Activated naive CD8-positive, alpha-beta T cell (primary cell): ENCODE data around the gene CREB3L1.

Experiments
- H3K27ac Mint-ChIP-seq: one replicate; pipeline ENCODE4 v1.8.0; 2021; ENCODE audit warnings: mixed read lengths
- H3K27me3 Mint-ChIP-seq: one replicate; pipeline ENCODE4 v1.8.0; 2021; ENCODE audit warnings: mixed read lengths
- H3K36me3 Mint-ChIP-seq: one replicate; pipeline ENCODE4 v1.8.0; 2021; ENCODE audit warnings: mixed read lengths
- H3K4me1 Mint-ChIP-seq: one replicate; pipeline ENCODE4 v1.8.0; 2021; ENCODE audit warnings: low read depth, mixed read lengths
- H3K4me3 Mint-ChIP-seq: one replicate; pipeline ENCODE4 v1.8.0; 2021; ENCODE audit warnings: mild to moderate bottlenecking, mixed read lengths
- H3K9me3 Mint-ChIP-seq: one replicate; pipeline ENCODE4 v1.8.0; 2021; ENCODE audit warnings: low read depth, mixed read lengths

CREB3L1 gene

GRCh38 chr11:46242952-46243795 lies 34.3 kb upstream of the CREB3L1 start:
- Mint-ChIP-seq H3K27ac (peak overlapping the region; percentile 83), H3K4me3 (peak overlapping the region; percentile 86), H3K4me1 (peaks cover 19% of the 10 kb centered on the region), H3K9me3 (no peaks in the 10 kb centered on the region), H3K27me3 (peaks cover 6% of the 10 kb centered on the region), H3K36me3 (no peaks in the 10 kb centered on the region)

- Mint-ChIP-seq H3K36me3 (no peaks in the 10 kb centered on the region), H3K27me3 (peaks cover 6% of the 10 kb centered on the region), H3K9me3 (no peaks in the 10 kb centered on the region), H3K4me1 (peaks cover 15% of the 10 kb centered on the region), H3K27ac (no peak overlapping the region), H3K4me3 (peak overlapping the region; percentile 86)
Measured at GRCh38 chr11:46243796-46244109, 33.7 kb upstream of the CREB3L1 start.

DNA sequence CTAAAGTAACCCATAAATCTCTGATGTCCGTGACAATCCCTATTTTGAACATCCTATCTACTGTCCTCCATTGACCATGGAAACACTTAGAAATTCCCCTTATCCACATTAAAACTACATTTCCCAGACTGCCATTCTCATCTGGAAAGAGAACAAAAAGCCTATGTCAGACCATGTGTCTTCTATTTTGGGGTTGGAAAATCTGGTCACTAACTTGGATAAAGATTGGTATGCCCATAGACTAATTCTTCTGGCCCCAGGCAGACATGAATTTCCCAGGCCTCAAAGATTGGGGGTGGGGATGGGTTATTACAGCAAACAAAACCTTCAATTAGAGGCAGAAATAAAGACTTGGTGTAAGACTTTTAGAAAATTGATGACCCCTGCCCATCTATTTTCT lies 30.9 kb upstream of the CREB3L1 start:
- H3K4me1 Mint-ChIP-seq, result peaks cover 14% of the 10 kb centered on the region
- no peaks in the 10 kb centered on the region for H3K9me3 Mint-ChIP-seq
- H3K27ac Mint-ChIP-seq, result no peak overlapping the region
- peaks cover 4% of the 10 kb centered on the region for H3K27me3 Mint-ChIP-seq
- no peaks in the 10 kb centered on the region for H3K36me3 Mint-ChIP-seq
- no peak overlapping the region for H3K4me3 Mint-ChIP-seq

DNA sequence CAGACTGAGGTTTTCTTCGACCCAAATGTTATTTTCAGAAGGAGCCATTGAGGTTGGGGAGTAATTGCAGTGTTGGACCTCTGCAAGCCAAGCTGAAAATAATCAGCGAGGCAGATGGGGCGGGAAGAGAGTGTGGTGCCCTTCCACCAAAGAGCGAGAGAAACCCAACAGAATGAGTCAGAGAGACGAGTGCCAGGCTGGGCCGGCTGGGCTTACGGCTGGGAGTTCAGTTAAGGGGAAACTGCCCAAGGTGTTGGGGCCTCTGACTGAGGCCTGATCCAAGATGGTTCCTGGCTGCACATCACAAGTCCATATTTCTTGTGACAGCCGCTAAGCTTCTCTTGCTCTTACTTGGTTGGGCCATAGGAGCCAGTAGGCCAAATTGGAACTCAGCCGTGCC lies 30.4 kb upstream of the CREB3L1 start:
- H3K4me3 Mint-ChIP-seq, result no peak overlapping the region
- peaks cover 13% of the 10 kb centered on the region for H3K4me1 Mint-ChIP-seq
- no peak overlapping the region for H3K27ac Mint-ChIP-seq
- H3K27me3 Mint-ChIP-seq, result peaks cover 4% of the 10 kb centered on the region
- no peaks in the 10 kb centered on the region for H3K9me3 Mint-ChIP-seq
- H3K36me3 Mint-ChIP-seq, result no peaks in the 10 kb centered on the region

DNA sequence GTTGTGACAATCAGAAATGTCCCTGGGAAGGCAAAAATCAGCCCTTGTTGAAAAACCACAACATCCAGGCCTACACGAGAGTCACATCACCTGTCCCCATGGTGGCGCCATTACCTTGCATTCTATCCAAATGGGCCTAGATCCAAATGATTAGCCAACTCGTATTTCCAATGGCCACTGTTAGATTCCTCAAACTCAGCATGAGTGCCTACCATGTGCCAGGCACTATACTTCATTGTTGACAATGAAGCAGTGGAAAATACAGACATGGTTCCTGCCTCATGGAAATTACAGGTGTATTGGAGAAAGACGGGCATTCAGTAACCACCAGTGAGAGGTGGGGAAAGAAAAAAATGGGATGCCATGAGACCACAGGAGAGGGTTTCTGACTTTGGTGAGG lies 29.8 kb upstream of the CREB3L1 start:
- H3K4me3 Mint-ChIP-seq, result no peak overlapping the region
- peaks cover 9% of the 10 kb centered on the region for H3K4me1 Mint-ChIP-seq
- peaks cover 4% of the 10 kb centered on the region for H3K27me3 Mint-ChIP-seq
- no peaks in the 10 kb centered on the region for H3K9me3 Mint-ChIP-seq
- H3K27ac Mint-ChIP-seq, result no peak overlapping the region
- no peaks in the 10 kb centered on the region for H3K36me3 Mint-ChIP-seq

DNA sequence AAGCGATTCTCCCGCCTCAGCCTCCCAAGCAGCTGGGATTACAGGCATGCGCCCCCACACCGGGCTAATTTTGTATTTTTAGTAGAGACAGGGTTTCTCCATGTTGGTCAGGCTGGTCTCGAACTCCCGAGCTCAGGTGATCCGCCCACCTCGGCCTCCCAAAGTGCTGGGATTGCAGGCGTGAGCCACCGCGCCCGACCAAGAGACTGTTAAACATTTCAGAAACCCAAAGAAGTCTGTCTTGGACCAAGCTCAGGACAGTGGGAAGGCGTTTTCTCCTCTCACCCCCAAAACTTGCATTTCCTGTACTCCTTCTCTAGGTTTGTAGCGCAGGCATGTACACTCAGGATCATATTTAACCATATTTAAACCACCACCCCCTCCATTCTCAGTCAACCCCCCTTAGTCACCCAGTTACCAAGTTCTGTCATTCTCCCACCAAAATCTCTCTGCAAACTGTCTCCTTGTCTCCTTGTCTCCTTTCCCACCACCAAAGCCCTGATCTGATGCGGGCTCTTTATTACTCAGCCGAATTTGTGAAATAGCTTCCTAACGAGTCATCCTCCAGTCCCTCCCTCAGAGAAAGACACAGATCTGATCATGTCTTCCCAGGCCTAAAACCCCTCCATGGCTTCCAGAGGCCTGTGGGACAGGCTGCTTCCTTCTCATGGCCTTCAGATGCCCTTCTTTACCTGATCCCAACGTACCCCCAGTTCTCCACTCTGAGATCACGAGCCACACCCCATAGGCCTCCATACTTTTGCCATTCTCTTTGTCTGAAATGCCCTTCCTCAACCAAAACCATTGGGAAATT lies 29.0 kb upstream of the CREB3L1 start:
- Mint-ChIP-seq H3K4me3 (no peak overlapping the region), H3K27me3 (peaks cover 4% of the 10 kb centered on the region), H3K27ac (no peak overlapping the region), H3K4me1 (peaks cover 6% of the 10 kb centered on the region), H3K9me3 (no peaks in the 10 kb centered on the region), H3K36me3 (no peaks in the 10 kb centered on the region)

GRCh38 chr11:46249103-46249937 lies 28.1 kb upstream of the CREB3L1 start:
- no peak overlapping the region for H3K27ac Mint-ChIP-seq
- peaks cover 3% of the 10 kb centered on the region for H3K27me3 Mint-ChIP-seq
- no peaks in the 10 kb centered on the region for H3K36me3 Mint-ChIP-seq
- H3K4me1 Mint-ChIP-seq, result peaks cover 3% of the 10 kb centered on the region
- no peak overlapping the region for H3K4me3 Mint-ChIP-seq
- H3K9me3 Mint-ChIP-seq, result no peaks in the 10 kb centered on the region

- no peaks in the 10 kb centered on the region for H3K36me3 Mint-ChIP-seq
- H3K9me3 Mint-ChIP-seq, result no peaks in the 10 kb centered on the region
- H3K4me1 Mint-ChIP-seq, result peaks cover 3% of the 10 kb centered on the region
- H3K4me3 Mint-ChIP-seq, result no peak overlapping the region
- no peak overlapping the region for H3K27ac Mint-ChIP-seq
- H3K27me3 Mint-ChIP-seq, result no peaks in the 10 kb centered on the region
Measured at GRCh38 chr11:46249938-46250744, 27.3 kb upstream of the CREB3L1 start.

DNA sequence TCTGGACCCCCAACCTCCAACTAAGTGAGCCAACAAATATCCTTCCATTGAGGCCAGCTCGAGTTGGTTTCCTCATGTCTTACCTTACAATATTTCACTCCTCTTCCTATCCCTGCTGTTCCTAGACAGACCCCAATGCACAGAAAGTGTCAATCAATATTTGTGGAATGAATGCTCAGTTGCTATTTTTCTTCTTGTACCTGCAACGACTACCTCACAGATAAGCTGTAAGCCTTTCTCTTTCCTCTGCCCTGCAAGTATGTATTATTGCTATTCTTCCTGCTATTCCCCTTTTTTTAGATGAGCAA lies 26.8 kb upstream of the CREB3L1 start:
- H3K27ac Mint-ChIP-seq, result no peak overlapping the region
- no peaks in the 10 kb centered on the region for H3K9me3 Mint-ChIP-seq
- H3K4me3 Mint-ChIP-seq, result no peak overlapping the region
- H3K27me3 Mint-ChIP-seq, result no peaks in the 10 kb centered on the region
- peaks cover 3% of the 10 kb centered on the region for H3K4me1 Mint-ChIP-seq
- no peaks in the 10 kb centered on the region for H3K36me3 Mint-ChIP-seq

DNA sequence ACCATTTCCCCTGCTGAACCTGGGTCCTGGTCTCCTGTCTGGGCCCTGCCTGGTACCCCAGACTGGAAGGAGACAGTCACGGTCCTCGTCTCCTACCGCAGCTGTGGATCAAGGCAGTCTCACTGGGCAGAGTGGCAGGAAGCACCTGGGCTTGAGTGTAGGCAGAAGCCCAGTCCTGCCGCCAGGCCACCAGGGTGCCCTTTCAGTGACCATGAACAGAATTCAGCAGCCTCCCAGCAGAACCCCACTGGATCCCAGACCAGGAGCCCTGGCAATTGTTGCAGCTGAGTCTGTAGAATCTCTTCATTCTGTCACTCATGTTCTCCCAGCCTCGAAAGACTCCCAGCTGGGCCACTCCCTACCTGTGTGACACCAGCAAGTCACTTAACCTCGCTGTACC lies 25.5 kb upstream of the CREB3L1 start:
- Mint-ChIP-seq H3K27ac (no peak overlapping the region), H3K36me3 (no peaks in the 10 kb centered on the region), H3K9me3 (no peaks in the 10 kb centered on the region), H3K4me1 (peaks cover 3% of the 10 kb centered on the region), H3K4me3 (no peak overlapping the region), H3K27me3 (no peaks in the 10 kb centered on the region)

DNA sequence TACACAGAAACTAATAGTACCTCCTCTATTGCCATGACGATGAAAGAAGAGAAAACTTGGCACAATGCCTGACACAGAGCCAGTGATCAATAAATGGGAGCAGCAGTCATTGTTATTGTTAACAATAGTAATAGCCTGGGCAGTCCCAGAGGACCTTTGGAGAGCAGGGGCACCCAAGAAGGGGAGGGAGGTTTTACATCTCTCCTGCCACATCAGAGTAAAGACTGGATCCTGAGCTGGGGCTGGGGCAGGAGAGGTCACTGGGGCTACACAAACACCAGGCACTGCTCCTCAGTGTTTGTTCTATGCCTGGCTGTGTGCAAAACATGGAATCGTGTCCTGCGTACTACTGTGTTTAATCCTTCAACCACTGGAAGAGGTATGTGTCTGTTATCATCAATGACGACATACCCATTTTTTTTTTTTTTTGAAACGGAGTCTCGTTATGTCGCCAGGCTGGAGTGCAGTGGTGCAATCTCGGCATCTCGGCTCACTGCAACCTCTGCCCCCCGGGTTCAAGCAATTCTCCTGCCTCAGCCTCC lies 25.0 kb upstream of the CREB3L1 start:
- no peaks in the 10 kb centered on the region for H3K9me3 Mint-ChIP-seq
- H3K4me1 Mint-ChIP-seq, result peaks cover 3% of the 10 kb centered on the region
- no peak overlapping the region for H3K4me3 Mint-ChIP-seq
- H3K36me3 Mint-ChIP-seq, result no peaks in the 10 kb centered on the region
- H3K27me3 Mint-ChIP-seq, result no peaks in the 10 kb centered on the region
- H3K27ac Mint-ChIP-seq, result no peak overlapping the region

GRCh38 chr11:46253258-46254132 lies 24.0 kb upstream of the CREB3L1 start:
- no peaks in the 10 kb centered on the region for H3K9me3 Mint-ChIP-seq
- no peaks in the 10 kb centered on the region for H3K27me3 Mint-ChIP-seq
- H3K36me3 Mint-ChIP-seq, result no peaks in the 10 kb centered on the region
- H3K4me1 Mint-ChIP-seq, result peaks cover 3% of the 10 kb centered on the region
- no peak overlapping the region for H3K27ac Mint-ChIP-seq
- H3K4me3 Mint-ChIP-seq, result no peak overlapping the region

DNA sequence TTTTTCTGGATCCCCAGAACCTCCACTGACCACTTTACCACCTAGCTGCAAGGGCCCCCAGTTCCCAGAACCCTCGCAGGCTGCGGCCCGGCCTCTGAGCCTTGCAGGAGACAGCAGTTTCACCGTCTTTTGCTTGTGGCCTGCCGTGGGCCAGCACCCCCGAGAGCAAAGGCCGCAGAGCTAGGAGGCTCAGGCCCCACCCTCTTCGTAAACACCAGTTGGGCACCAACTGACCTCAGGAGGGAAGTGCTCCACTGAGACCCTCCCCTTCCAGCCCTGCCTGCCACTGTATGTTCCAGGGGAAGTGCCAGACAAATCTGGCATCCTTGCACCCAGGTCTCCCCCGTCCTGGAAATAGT lies 23.4 kb upstream of the CREB3L1 start:
- peaks cover under 1% of the 10 kb centered on the region for H3K4me1 Mint-ChIP-seq
- no peak overlapping the region for H3K27ac Mint-ChIP-seq
- no peaks in the 10 kb centered on the region for H3K36me3 Mint-ChIP-seq
- no peaks in the 10 kb centered on the region for H3K9me3 Mint-ChIP-seq
- no peak overlapping the region for H3K4me3 Mint-ChIP-seq
- no peaks in the 10 kb centered on the region for H3K27me3 Mint-ChIP-seq
